CD4-positive, alpha-beta memory T cell (primary cell): ENCODE measurements around the gene RPL36A. TPM values are rescaled to one million over a fixed set of nuclear protein-coding genes. Genes with fewer than 3 reads are reported as not detected.

Source experiments
- CTCF ChIA-PET: fragments of 350-600 bp; sonication (Branson Sonifier 250); formaldehyde crosslinking; loops from one replicate; lab custom pipeline; 2021; ENCODE audit warnings: inconsistent platforms; ENCODE audit not compliant: partially characterized antibody; lab: Charles Lee
- POLR2A ChIA-PET: fragments of 350-600 bp; sonication (Branson Sonifier 250); formaldehyde crosslinking; loops from one replicate; lab custom pipeline; 2021; ENCODE audit not compliant: partially characterized antibody; lab: Charles Lee
- DNase-seq, 5 donors: peaks; one replicate each; pipeline versions ENCODE4 v3.0.0 to v3.0.0-alpha.2; 2020 to 2022; ENCODE audit warnings: mixed read lengths in 1 of 5
- H3K27ac ChIP-seq: one replicate; pipeline ENCODE4 v1.7.0; 2013; ENCODE audit warnings: low read depth, low read length
- H3K27me3 ChIP-seq: 2 replicates; pipeline ENCODE4 v1.7.0; 2013; ENCODE audit warnings: mild to moderate bottlenecking, low read length, moderate library complexity; ENCODE audit not compliant: insufficient read depth
- H3K36me3 ChIP-seq: 2 replicates; pipeline ENCODE4 v1.7.0; 2013; ENCODE audit warnings: mild to moderate bottlenecking, low read length, moderate library complexity; ENCODE audit not compliant: insufficient read depth
- H3K4me1 ChIP-seq: 2 replicates; pipeline ENCODE4 v1.7.0; 2013; ENCODE audit warnings: mild to moderate bottlenecking, low read length, moderate library complexity; ENCODE audit not compliant: insufficient read depth
- H3K4me3 ChIP-seq, 2 donors: one replicate each; pipeline ENCODE4 v1.7.0; 2013; ENCODE audit warnings: low read length in 2 of 2, mild to moderate bottlenecking in 1 of 2
- H3K9me3 ChIP-seq, 2 donors: one replicate each; pipeline ENCODE4 v1.7.0; 2013; ENCODE audit warnings: low read length in 2 of 2, control low read depth in 1 of 2; ENCODE audit not compliant: control insufficient read depth in 1 of 2
- H3K27ac Mint-ChIP-seq, 7 donors: one replicate each; pipeline ENCODE4 v1.8.0; 2020 to 2021; ENCODE audit warnings: mixed read lengths in 7 of 7, mild to moderate bottlenecking in 6 of 7, inconsistent platforms in 3 of 7, moderate library complexity in 3 of 7
- H3K27me3 Mint-ChIP-seq, 2 donors: one replicate each; pipeline ENCODE4 v1.8.0; 2020 to 2021; ENCODE audit warnings: mixed read lengths in 2 of 2
- H3K36me3 Mint-ChIP-seq, 2 donors: one replicate each; pipeline ENCODE4 v1.8.0; 2020 to 2021; ENCODE audit warnings: mixed read lengths in 2 of 2, inconsistent platforms in 1 of 2, mild to moderate bottlenecking in 1 of 2
- H3K4me1 Mint-ChIP-seq, 4 donors: one replicate each; pipeline ENCODE4 v1.8.0; 2020 to 2021; ENCODE audit warnings: mixed read lengths in 4 of 4, mild to moderate bottlenecking in 1 of 4
- H3K4me3 Mint-ChIP-seq, 8 donors: one replicate each; pipeline ENCODE4 v1.8.0; 2020 to 2021; ENCODE audit warnings: mixed read lengths in 8 of 8, mild to moderate bottlenecking in 7 of 8, moderate library complexity in 6 of 8, inconsistent platforms in 3 of 8
- H3K9me3 Mint-ChIP-seq, 8 donors: one replicate each; pipeline ENCODE4 v1.8.0; 2020 to 2021; ENCODE audit warnings: mixed read lengths in 8 of 8, mild to moderate bottlenecking in 5 of 8, inconsistent platforms in 3 of 8, moderate library complexity in 1 of 8
- intact Hi-C: fragments of 100-400 bp; cut with micrococcal nuclease; formaldehyde crosslinking; loops from one replicate; pipeline ENCODE4 v1.15.1; 2023
- polyA plus RNA-seq, 2 donors: library from polyadenylated mRNA; unstranded; fragments of 300-500 nt; fragmentation: Illumina TruSeq; gene quantifications; one replicate each; pipeline ENCODE4 v1.2.3, GENCODE V29; 2021
- total RNA-seq, 2 experiments: library from RNA; stranded (reverse); gene quantifications; one replicate each; pipeline ENCODE4 v1.2.3, GENCODE V29; 2021

The RPL36A gene
- total and polyA plus RNA-seq, 4 experiments from 2014 or later: 380 to 2,724 (median 1,362) TPM

DNA sequence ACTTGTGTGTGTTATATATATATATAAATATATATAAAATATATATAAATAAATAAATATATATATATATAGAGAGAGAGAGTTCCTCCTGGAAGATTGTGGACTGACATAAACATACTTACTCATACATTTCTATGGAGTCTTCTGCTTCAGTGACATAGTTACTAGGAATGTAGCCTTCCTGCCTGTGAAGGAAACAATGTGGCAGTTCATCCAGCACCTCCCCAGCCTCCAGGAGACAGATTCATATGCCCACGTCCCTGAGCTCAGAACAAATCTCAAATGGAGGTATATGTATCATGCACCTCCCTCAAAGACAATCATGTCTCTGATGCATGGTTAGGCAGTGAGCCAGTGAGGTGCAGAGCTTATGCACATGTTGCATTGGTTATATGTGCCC, 30.8 kb upstream of the RPL36A start:
- no peak overlapping the region for H3K4me3 ChIP-seq
- H3K4me1 ChIP-seq: no peaks in the 10 kb centered on the region
- intact Hi-C loops: no loop called here
- DNase-seq: no peak
- CTCF ChIA-PET: interaction anchor here (0.7 kb wide), 1 partner anchor 11 kb away, joined by 3 read pairs; no protein-coding TSS in a partner anchor
- H3K4me3 Mint-ChIP-seq: no peak overlapping the region
- peaks cover 0 to 2% of the 10 kb centered on the region in 2 donors for H3K27me3 Mint-ChIP-seq
- POLR2A ChIA-PET: no interaction called here
- no peaks in the 10 kb centered on the region for H3K27me3 ChIP-seq
- no peaks in the 10 kb centered on the region for H3K9me3 ChIP-seq
- peaks cover 0 to 2% (median under 1%) of the 10 kb centered on the region in 4 donors for H3K4me1 Mint-ChIP-seq
- H3K27ac Mint-ChIP-seq: no peak overlapping the region
- no peaks in the 10 kb centered on the region for H3K9me3 Mint-ChIP-seq
- no peaks in the 10 kb centered on the region for H3K36me3 ChIP-seq
- H3K36me3 Mint-ChIP-seq: no peaks in the 10 kb centered on the region
- no peak overlapping the region for H3K27ac ChIP-seq

DNA sequence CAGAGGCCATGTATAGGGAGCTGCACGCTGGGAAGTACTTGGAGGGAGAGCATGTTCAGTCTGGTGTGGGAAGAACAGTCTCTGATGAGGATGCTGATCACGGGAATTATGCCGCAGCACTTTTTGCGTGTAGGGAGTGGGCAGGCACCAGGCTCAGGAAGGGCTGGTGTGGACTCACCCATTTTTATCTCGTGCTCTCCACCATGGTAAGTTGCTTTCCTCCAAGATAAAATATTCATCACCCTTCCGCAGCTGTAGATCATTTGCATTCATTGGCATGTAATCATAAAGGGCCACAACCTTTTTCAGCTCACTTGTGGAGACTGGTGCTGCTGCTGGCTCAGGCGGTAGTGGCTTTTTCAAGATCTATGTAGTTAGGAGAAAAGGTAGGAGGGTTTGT, 30.4 kb upstream of the RPL36A start:
- CTCF ChIA-PET: interaction anchor here (0.7 kb wide), 1 partner anchor 11 kb away, joined by 3 read pairs; no protein-coding TSS in a partner anchor
- H3K27me3 ChIP-seq: no peaks in the 10 kb centered on the region
- Mint-ChIP-seq H3K4me3 (no peak overlapping the region), H3K36me3 (no peaks in the 10 kb centered on the region), H3K4me1 (peaks cover 0 to 2% (median under 1%) of the 10 kb centered on the region in 4 donors), H3K27ac (no peak overlapping the region), H3K27me3 (peaks cover 0 to 2% of the 10 kb centered on the region in 2 donors), H3K9me3 (no peaks in the 10 kb centered on the region)
- H3K4me3 ChIP-seq: no peak overlapping the region
- H3K4me1 ChIP-seq: no peaks in the 10 kb centered on the region
- POLR2A ChIA-PET: no interaction called here
- no peaks in the 10 kb centered on the region for H3K9me3 ChIP-seq
- no peak for DNase-seq
- H3K27ac ChIP-seq: no peak overlapping the region
- H3K36me3 ChIP-seq: no peaks in the 10 kb centered on the region
- intact Hi-C loops: no loop called here

DNA sequence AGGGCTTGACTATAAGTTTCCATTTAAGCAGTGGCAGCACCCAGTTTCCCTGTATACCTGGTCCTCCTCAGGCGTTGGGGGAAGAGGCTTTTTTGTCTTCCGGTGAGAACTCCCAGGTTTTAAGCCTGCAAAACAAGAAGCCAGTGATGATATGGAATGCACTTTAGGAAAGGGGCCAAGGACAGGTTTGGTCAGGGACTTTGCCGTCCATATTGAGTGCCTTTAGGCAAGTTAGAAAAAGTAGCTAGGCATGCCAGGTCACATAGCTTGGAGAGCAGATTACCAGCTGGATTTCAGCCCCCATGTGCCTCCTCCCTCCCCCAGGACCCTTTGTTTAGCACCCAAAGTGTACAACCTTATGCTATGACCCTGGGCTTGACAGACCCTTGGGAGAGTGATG, 28.7 kb upstream of the RPL36A start:
- Mint-ChIP-seq H3K4me3 (no peak overlapping the region), H3K27me3 (peaks cover 0 to 2% of the 10 kb centered on the region in 2 donors), H3K9me3 (no peaks in the 10 kb centered on the region), H3K36me3 (no peaks in the 10 kb centered on the region), H3K27ac (no peak overlapping the region), H3K4me1 (peaks cover 0 to 2% (median under 1%) of the 10 kb centered on the region in 4 donors)
- Histone ChIP-seq H3K27me3 (no peaks in the 10 kb centered on the region), H3K27ac (no peak overlapping the region), H3K9me3 (no peaks in the 10 kb centered on the region), H3K4me3 (no peak overlapping the region), H3K4me1 (no peaks in the 10 kb centered on the region), H3K36me3 (no peaks in the 10 kb centered on the region)
- POLR2A ChIA-PET: no interaction called here
- CTCF ChIA-PET: no interaction called here
- intact Hi-C loops: no loop called here
- no peak for DNase-seq

DNA sequence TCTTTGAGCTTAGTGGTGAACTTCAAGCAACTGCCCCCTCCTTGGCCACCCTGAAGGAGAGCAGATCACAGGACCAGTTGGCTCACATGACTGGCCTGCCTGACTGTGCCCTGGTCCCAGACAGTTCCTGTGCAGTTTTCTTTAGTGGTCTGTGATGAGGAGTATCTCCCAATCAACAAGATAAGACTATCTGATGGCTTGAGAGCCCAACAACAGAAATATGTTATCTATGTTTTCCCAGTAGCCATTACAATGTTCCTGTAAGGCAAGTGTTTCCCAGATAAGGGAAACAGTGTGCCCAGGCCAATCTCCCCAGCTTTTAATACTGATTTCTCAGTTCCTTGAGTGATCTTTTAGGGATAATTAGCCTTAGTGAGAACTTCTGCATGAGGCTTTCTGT, 28.1 kb upstream of the RPL36A start:
- Histone ChIP-seq H3K4me1 (no peaks in the 10 kb centered on the region), H3K4me3 (no peak overlapping the region), H3K27ac (no peak overlapping the region), H3K27me3 (no peaks in the 10 kb centered on the region), H3K36me3 (no peaks in the 10 kb centered on the region), H3K9me3 (no peaks in the 10 kb centered on the region)
- no peak for DNase-seq
- peaks cover 0 to 2% (median 0%) of the 10 kb centered on the region in 4 donors for H3K4me1 Mint-ChIP-seq
- no peaks in the 10 kb centered on the region for H3K36me3 Mint-ChIP-seq
- ChIA-PET CTCF (interaction anchor here (0.6 kb wide), 1 partner anchor 12 kb away, joined by 3 read pairs; no protein-coding TSS in a partner anchor), POLR2A (no interaction called here)
- H3K27me3 Mint-ChIP-seq: peaks cover 0 to 2% of the 10 kb centered on the region in 2 donors
- intact Hi-C loops: no loop called here
- no peak overlapping the region for H3K4me3 Mint-ChIP-seq
- no peaks in the 10 kb centered on the region for H3K9me3 Mint-ChIP-seq
- H3K27ac Mint-ChIP-seq: no peak overlapping the region

DNA sequence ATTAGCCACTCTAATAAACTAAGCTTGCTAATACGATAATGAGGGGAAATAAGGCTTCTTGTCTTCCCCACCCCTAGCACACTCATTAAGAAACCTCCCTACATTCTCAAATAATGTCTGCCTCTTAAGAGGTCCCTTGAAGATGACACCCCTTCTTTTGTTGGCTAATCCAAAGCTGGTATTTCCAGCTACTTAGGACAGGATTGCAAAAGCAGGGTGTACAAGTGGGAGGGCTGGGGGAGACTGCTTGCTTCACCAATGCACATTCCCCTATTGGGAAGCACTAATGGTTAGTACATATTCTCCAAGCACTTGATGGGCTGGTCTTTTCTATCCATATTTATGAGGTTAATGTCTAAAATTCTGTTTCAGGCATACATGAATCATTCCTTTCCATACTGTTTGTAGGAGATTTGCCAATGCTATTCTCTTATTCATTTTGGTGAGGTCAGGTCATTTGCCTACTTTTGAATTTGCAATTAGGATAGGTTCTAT, 25.5 kb upstream of the RPL36A start:
- Mint-ChIP-seq H3K27ac (no peak overlapping the region), H3K36me3 (no peaks in the 10 kb centered on the region), H3K27me3 (peaks cover 0 to 2% of the 10 kb centered on the region in 2 donors), H3K4me1 (no peaks in the 10 kb centered on the region), H3K9me3 (no peaks in the 10 kb centered on the region), H3K4me3 (no peak overlapping the region)
- Histone ChIP-seq H3K4me1 (no peaks in the 10 kb centered on the region), H3K9me3 (no peaks in the 10 kb centered on the region), H3K27me3 (no peaks in the 10 kb centered on the region), H3K4me3 (no peak overlapping the region), H3K27ac (no peak overlapping the region), H3K36me3 (no peaks in the 10 kb centered on the region)
- intact Hi-C loops: no loop called here
- ChIA-PET CTCF (no interaction called here), POLR2A (no interaction called here)
- DNase-seq: no peak

DNA sequence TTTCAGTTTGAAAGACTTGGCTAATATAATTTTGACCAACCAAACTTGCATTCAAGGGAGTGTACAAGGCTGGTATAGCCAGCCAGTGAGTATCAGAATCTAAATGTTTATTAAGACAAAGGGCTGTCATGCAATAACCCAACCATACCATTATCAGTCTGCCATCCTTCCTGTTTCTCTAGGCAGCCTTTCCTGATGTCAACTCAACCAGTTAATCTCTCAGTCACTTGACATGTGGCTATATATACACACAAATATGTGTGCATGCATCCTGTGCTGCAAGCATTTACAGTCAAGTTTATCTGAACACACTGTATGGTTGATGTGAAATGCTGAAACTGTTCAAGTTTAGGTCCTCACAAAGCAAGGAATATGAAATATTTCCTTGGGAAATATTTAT, 22.0 kb upstream of the RPL36A start:
- ChIA-PET POLR2A (no interaction called here), CTCF (no interaction called here)
- H3K9me3 ChIP-seq: no peaks in the 10 kb centered on the region
- no peaks in the 10 kb centered on the region for H3K27me3 ChIP-seq
- no peaks in the 10 kb centered on the region for H3K4me1 Mint-ChIP-seq
- no peaks in the 10 kb centered on the region for H3K36me3 ChIP-seq
- no peaks in the 10 kb centered on the region for H3K9me3 Mint-ChIP-seq
- H3K36me3 Mint-ChIP-seq: no peaks in the 10 kb centered on the region
- H3K4me3 Mint-ChIP-seq: no peak overlapping the region
- H3K4me1 ChIP-seq: no peaks in the 10 kb centered on the region
- no peak overlapping the region for H3K27ac Mint-ChIP-seq
- no peak for DNase-seq
- no peak overlapping the region for H3K27ac ChIP-seq
- intact Hi-C loops: no loop called here
- no peaks in the 10 kb centered on the region for H3K27me3 Mint-ChIP-seq
- no peak overlapping the region for H3K4me3 ChIP-seq

DNA sequence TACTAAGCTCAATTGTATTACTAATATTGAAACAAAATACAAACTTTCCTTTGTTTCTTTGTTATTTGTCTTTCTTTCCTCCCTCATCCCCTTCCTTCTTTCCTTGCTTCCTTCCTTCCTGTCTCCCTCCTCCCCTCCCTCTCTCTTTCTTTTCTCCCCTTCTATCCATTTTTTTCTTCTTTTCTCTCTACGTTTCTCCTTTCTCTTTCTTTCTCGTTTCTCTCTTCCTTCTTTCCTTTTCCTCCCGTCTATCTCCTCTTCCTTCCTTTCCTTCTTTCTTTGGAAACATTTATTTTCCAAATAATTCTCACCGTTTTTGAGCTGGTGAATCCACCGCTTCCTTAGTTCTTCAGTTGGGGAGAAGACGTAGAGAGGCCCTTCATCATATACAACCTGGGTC, 21.1 kb upstream of the RPL36A start:
- Histone ChIP-seq H3K9me3 (no peaks in the 10 kb centered on the region), H3K27ac (no peak overlapping the region), H3K27me3 (no peaks in the 10 kb centered on the region), H3K4me3 (no peak overlapping the region), H3K4me1 (no peaks in the 10 kb centered on the region), H3K36me3 (no peaks in the 10 kb centered on the region)
- no peak for DNase-seq
- intact Hi-C loops: no loop called here
- POLR2A ChIA-PET: no interaction called here
- CTCF ChIA-PET: no interaction called here
- Mint-ChIP-seq H3K9me3 (no peaks in the 10 kb centered on the region), H3K4me3 (no peak overlapping the region), H3K27ac (peak overlapping the region in 1 of 7 donors; percentile 60), H3K4me1 (no peaks in the 10 kb centered on the region), H3K36me3 (no peaks in the 10 kb centered on the region), H3K27me3 (no peaks in the 10 kb centered on the region)
